ELF-1 (cell line): Measurements from ENCODE around the gene THY1.
"Not testable (repeated sequence)": the region's sequence is repeated elsewhere in the genome, so short reads cannot be mapped to it uniquely, and the experiment has no call there.

Experiments
- DNase-seq: peaks from one replicate; pipeline ENCODE4 v3.0.0-alpha.2; 2016; ENCODE audit warnings: low read depth, low spot score

The THY1 gene

GRCh38 chr11:119382513-119382912, 40.5 kb downstream of the THY1 start:
- DNase-seq, result not testable (repeated sequence)

DNA sequence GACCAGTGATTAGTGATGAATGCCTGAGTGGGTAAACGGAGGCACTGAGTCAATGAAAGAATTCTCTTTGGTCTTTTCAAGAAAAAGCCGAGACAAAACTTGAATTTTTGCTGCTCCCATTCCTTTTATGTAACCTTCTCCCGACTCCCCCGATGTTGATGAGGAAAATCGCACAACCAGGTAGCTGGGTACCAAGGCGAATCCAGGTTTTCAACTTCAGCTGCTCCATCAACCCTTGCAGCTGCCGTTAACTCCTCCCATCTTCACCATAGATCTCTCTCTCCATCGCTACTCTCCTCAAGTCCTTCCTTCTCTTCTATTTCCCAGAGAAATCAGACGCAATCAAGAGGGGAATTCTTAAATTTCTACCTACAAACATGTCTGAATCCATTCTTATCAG, 40.9 kb downstream of the THY1 start:
- no peak for DNase-seq

- peak; percentile 98 for DNase-seq
Measured at GRCh38 chr11:119381181-119381988, 41.6 kb downstream of the THY1 start, which contains the start of gene USP2. Gene USP2, minus strand, starts transcription at chr11:119381690. Its CDS starts 8,210 bp downstream, at chr11:119373480.

- peak; percentile 70 for DNase-seq
Measured at GRCh38 chr11:119380827-119381180, 42.2 kb downstream of the THY1 start.

- no peak for DNase-seq
Measured at GRCh38 chr11:119380160-119380826, 42.7 kb downstream of the THY1 start.

GRCh38 chr11:119378851-119379465, 44.0 kb downstream of the THY1 start:
- DNase-seq, result peak; percentile 49

- DNase-seq, result peak; percentile 70
Measured at GRCh38 chr11:119377961-119378667, 44.9 kb downstream of the THY1 start.

GRCh38 chr11:119377112-119377901, 45.7 kb downstream of the THY1 start:
- no peak for DNase-seq

DNA sequence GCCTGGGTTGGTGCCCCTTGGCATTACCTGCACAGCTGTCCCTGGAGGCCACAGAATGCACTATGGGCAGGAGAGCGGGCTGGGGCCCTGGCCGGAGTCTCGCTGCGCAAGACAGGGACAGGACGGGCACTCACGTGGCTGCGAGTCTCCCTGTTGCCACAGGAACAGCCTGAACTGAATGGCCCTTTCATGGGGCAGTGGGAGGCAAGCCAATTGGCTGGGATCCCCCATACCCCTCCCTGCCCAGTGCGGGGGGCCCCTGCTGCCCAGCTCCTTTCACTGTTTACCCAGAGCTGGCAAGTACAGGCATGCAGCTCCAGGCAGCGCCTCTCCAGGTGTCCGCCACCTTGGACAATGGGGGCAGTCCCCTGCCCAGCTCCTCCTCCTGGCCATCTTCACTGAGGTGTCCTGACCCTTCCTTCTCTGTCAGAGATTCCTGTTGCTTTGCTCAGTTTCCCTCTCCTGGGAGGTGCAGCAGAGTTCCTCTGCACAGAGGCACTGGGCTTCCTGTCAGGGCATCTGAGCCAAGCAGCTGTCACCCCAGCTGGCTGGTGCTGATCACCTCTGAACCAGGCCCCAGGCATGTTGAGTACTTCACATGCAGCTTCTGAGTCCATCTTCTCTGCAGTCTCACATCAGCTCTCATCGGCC, 46.6 kb downstream of the THY1 start:
- no peak for DNase-seq

DNA sequence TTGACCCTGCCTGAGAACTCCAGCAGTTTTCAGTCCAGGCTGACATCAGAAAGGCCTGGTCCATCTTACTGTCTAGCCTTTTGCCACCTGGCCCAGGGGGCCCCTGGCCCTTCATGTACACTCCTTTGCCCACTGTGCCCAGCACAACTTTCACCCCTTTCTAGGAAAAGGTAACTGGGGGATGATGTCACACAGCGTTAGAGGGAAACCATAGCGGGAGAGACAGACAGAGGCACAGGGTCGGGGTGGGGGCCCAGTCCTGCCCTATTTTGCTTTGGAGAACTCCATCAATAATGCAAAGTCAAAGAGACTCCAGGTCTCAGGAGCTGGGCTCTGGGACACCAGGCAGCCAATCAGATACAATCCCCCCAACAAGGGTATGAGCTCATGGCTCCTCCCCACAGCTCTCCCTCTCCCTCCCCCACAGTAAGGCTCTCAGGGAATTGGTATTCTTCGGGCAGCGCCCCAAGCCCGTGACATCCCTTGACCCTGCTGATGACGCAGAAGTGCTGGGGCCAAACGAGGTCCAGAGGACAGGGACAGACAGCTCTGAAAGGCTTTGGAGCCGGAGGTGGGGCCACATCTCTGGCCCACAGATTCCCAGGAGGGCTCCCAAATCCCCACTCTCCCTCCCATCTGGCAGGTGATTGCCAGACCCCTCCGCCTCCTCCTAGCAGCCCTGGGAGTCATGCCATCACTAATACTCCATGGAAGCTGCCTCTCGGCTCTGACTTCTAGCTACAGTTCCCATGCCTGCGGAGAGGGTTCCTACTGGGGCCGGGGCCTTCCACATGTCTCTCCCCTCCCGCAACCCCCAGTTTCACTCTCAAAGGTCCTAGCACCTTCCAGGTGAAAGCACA, 47.4 kb downstream of the THY1 start:
- no peak for DNase-seq

GRCh38 chr11:119374632-119375336, 48.2 kb downstream of the THY1 start:
- no peak for DNase-seq

- peak; percentile 95 for DNase-seq
Measured at GRCh38 chr11:119373921-119374631, 48.9 kb downstream of the THY1 start.

- DNase-seq, result no peak
Measured at GRCh38 chr11:119373059-119373920, 49.7 kb downstream of the THY1 start.

DNA sequence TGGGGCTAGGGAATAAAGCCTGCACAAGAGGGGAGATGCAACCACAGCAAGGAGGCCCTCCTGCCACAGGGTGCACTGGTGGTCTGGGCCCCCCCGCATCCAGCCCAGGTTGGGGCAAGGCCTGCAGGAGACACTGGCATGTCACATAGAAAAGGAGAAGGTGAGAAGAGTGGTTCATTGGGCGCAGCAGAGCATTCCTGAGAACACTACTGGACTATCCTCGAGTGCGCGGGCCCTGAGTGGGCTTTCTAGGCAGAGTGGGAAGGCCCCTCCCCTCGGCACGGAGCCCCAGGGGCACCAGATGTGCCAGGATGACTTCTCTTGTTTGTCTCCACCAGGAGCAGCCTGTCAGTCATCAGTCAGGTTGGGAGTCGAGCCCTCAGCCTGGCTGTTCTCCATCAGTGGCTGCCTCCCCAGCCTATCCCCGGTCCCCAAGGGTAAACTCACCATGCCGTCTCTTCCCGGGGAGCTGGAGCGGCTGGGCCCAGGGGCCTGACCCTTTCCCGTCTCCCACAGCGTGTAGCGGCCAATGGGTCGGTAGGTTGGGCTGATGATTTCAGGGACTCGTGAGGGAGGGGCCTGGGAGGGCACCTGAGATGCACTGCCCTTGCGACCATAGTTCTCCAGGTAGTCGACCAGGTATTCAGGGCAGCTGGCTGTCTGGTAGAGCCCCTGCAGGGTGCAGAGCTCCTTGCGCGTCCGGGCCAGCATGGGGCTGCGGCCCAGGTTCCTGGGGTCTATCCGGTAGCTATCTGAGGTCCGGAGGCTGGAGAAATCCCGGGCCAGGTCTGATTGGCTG, 50.5 kb downstream of the THY1 start:
- no peak for DNase-seq

DNA sequence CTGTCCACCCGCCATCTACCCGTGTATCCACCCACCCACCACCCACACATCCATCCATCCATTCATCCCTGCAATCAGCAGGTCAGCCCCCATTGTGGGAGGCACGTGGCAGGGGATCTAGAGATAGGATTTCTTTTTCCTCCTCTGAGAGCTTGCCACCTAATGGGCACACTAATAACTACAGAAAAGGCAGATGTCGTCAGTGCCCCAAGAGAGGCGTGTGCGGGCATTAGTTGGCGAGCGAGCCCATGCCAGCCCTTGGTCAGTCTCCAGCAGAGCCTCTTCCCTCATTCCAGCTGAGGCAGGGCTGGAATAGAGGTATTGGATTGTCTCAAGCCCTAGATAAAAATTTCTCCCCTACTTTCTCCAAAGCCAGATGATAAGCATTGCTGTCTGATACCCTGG, 51.2 kb downstream of the THY1 start:
- no peak for DNase-seq

- no peak for DNase-seq
Measured at GRCh38 chr11:119371067-119371601, 51.8 kb downstream of the THY1 start.
